HG03558 (cell line): ENCODE measurements around the gene SMG6.

Source experiments
- ATAC-seq: cut with Tn5 transposase; IDR thresholded peaks from one replicate; pipeline ENCODE4 v1.9.1; 2021; ENCODE audit warnings: moderate number of reproducible peaks; ENCODE audit not compliant: unreplicated experiment; ENCODE audit errors: extremely low read depth

Gene SMG6

GRCh38 chr17:2120586-2121335, 182.8 kb downstream of the SMG6 start:
- no peak for ATAC-seq

DNA sequence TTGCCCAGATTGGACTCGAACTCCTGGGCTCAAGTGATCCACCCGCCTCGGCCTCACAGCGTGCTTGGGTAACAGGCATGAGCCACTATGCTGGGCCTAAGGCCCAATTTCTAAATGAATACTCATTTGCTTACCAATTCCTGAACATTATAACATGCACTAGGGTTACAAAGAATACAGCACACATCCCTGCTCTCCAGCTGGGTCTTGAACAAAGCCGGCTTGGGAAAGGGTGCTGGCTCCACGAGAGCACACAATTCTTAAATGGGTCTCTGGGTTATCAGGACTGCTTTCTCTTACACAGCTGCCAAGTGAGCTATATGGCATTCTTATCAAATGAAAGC, 190.3 kb downstream of the SMG6 start:
- ATAC-seq = no peak

- no peak for ATAC-seq
Measured at GRCh38 chr17:2111691-2112090, 191.9 kb downstream of the SMG6 start.

GRCh38 chr17:2110436-2110835, 193.1 kb downstream of the SMG6 start:
- ATAC-seq = no peak

DNA sequence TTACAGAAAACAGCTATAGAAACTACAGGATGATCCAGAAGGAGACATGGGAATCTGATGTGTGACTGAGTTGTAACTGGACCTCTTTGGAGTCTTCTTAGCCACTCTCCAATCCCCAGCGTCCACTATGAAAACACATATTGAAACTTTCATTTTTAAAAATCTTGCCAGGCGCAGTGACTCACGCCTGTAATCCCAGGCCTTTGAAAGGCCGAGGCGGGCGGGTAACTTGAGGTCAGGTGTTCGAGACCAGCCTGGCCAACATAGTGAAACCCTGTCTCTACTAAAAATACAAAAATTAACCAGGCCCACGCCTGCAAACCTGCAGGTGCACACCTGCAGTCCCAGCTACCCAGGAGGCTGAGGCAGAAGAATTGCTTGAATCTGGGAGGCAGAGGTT, 195.4 kb downstream of the SMG6 start:
- ATAC-seq = no peak

DNA sequence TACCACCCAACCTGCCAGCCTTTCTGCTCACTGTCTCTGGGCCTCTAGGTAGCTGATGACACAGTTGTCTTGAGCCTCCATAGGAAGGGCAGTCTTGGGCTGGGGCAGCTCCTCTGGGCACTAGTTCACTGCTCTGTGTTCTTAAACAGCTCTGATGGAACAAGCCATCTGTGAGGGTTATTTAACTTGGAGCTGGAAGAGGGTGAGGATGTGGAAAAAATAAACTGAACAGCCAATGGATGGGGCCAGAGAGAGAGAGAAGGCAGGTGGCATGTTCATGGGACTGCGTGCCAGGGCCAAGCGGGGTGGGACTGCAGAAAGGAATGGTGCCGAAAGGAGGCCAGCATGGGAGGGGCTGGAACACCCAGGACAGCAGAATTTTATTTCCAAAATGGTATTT, 196.1 kb downstream of the SMG6 start:
- no peak for ATAC-seq

GRCh38 chr17:2107050-2107449, 196.5 kb downstream of the SMG6 start:
- ATAC-seq = no peak

- ATAC-seq = no peak
Measured at GRCh38 chr17:2106308-2106955, 197.2 kb downstream of the SMG6 start.

DNA sequence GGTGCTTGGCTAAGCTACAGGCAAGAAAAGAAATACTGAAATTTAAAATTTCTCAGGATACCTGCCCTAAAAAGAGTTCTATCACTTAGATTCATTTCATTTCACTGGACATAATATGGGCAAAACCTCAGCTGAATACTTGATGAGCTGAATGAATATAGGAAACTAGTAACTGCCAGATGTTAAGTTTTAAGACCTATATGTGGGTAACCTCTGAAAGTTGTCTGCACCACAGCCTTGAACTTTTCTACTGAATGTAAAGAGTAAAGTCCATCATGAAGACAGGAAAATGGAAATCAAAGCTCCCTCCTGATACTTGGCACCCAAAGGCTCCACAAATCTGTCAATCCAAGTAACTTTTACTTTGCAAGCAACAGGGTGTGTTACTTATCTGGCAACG, 197.9 kb downstream of the SMG6 start:
- ATAC-seq = no peak

- ATAC-seq = no peak
Measured at GRCh38 chr17:2102931-2103809, 200.4 kb downstream of the SMG6 start.

- ATAC-seq = no peak
Measured at GRCh38 chr17:2101448-2102257, 201.9 kb downstream of the SMG6 start.

DNA sequence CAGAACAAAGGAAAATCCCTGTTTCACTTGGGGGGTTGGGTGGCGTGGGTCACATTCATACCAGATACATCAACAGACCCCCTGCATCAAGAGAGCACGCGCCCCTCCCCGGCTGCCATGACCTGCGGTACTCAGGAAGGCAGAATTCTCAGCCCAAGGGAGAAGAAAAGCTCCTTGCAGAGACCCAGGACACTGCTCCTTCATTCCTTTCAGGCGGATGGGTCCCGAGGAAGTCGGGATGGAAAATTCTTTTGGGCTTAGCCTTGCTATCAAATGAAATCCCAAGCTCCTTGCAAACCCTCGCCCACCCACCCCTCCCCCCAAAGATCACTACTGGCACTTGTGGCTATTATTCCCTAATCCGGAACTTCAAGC, 208.1 kb downstream of the SMG6 start:
- no peak for ATAC-seq

DNA sequence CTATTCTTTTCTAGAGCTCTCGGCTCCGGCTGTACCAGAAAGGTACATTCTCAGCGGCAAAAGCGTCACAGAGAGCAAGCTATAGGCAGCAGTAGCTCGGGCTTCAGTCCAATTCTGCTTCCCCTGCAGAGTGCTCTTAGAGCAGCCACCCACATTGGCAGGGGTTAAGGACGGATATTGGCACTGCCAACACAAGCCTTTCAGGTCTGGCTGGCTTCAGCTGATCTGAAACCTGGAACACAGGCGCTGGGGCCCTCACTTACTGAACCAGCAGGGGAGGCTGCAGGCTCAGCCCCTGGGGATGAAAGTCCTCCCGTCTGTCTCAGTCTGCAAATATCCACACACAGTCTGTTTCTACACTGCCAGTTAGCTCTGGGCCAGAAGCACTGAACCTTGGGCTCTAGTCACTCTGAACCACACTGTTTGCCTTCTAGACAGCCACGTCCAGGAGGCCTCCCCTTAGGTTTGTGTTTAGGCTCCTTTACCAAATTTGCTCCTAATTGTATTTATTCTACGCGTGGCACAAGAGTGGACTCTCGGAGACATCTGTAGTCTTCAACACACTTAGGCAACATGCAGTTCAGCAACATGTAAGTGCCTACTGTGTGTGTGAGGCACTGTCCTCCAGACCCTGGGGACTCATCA, 208.6 kb downstream of the SMG6 start:
- no peak for ATAC-seq

- ATAC-seq = no peak
Measured at GRCh38 chr17:2093349-2093748, 210.2 kb downstream of the SMG6 start.

GRCh38 chr17:2092253-2092652, 211.3 kb downstream of the SMG6 start:
- ATAC-seq = no peak

- ATAC-seq = no peak
Measured at GRCh38 chr17:2090804-2091534, 212.6 kb downstream of the SMG6 start.

DNA sequence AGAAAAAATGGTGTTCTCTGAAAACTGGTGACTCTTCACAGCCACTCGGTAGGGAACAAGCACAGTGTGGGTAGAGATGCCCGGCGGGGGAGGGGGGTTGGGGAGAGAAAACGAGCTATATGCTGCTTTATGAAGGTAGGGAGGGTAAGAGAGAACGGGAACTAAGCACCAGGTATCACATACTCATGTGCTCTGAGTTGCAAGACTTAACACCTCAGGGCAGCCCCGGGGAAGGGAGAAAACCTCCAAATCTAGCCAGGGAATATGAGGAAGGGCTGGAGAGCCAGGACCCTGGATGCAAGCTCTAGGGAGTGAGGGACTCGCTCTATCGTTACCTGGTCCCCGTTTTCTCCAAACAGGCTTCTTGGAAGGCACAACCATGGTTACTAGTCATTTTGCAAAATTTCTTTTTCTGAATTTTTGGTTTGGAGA, 213.4 kb downstream of the SMG6 start:
- no peak for ATAC-seq

DNA sequence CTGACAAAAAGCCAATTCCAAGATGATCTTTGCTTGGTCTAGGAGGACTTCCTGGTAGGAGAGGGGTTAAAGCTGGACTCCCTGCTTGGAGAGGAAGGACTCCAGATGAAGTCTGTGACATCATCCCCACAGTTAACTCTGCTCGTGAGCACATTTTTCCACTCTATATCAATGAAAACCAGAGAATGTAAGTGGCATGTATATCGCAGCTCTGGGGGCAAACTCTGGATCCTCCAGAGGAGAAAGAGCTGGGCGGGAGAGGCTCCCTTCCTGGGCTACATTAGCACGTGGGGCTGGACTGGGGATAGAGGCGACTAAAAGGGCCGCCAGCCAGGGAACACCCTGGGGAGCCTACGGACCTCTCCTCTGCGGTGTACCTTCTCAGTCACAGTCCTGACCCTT, 214.6 kb downstream of the SMG6 start:
- no peak for ATAC-seq

DNA sequence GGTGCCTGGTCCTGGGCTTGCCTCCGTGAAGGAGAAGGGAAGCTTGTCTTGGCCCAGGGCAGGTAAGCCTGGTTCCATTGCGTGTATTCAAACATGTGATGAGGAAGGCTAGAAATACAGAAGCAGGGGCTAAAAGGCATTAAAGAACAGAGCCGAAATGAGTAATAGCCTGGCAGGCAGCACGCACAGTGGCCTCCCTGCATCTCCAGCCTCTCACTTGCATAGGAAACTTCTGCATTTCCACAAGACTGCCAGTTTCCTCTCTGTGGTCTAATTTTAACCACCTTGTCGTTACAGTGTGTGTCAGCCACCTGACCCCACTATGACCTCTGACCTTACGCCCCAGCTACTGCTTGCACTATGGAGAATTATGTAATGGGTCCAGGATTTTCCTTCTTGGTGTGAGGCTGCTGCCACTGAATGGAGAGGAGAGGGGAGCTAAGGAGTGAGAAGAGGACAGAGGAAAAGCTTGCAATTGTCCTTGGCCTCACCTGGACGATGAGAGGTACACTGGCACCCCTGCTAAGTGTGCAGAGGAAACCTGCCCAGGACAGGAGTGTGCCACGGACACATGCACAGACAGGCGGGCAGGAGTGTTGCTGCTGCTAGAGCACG, 215.9 kb downstream of the SMG6 start:
- no peak for ATAC-seq
